ENCODE data around the gene TPST1. TPM values are rescaled to one million over a fixed set of nuclear protein-coding genes. Genes with fewer than 3 reads are reported as not detected.
"Not testable (repeated sequence)": the region's sequence is repeated elsewhere in the genome, so short reads cannot be mapped to it uniquely, and the experiment has no call there.

The TPST1 gene
- total RNA-seq, 1 experiment from 2014 or later = 29.0 TPM

- POLR2A ChIA-PET = interaction anchor here (0.7 kb wide), 1 partner anchor 197 kb away, joined by 4 read pairs; no protein-coding TSS in a partner anchor
- CTCF ChIA-PET = not testable (repeated sequence)
Observed at GRCh38 chr7:66374141-66374840, 169.2 kb downstream of the TPST1 start.

GRCh38 chr7:66376264-66376945, 171.3 kb downstream of the TPST1 start:
- intact Hi-C loops (cut with micrococcal nuclease; ENCODE audit: unreplicated experiment) (no loop called here), in situ Hi-C loops (cut with HindIII; ENCODE audit: low pct_unique_long_range_greater_than_20kb, low sequenced_read_pairs) (no loop called here)
- POLR2A ChIA-PET = interaction anchor here (0.6 kb wide), 1 partner anchor 252 kb away, joined by 13 read pairs; no protein-coding TSS in a partner anchor
- Histone ChIP-seq H3K27ac (ENCODE audit: low read length) (no peak overlapping the region), H3K9me3 (ENCODE audit: control insufficient read depth, insufficient read depth, low read depth, low read length) (no peaks in the 10 kb centered on the region), H3K27me3 (ENCODE audit: control insufficient read depth, insufficient read depth, low read length) (no peaks in the 10 kb centered on the region), H3K4me1 (ENCODE audit: control insufficient read depth, insufficient read depth, low read length) (no peaks in the 10 kb centered on the region), H3K4me3 (ENCODE audit: low read depth in 2 of 2, low read length in 2 of 2) (no peak overlapping the region), H3K36me3 (ENCODE audit: control insufficient read depth, insufficient read depth, low read length) (no peaks in the 10 kb centered on the region)
- ATAC-seq (no peak), DNase-seq (ENCODE audit: low read depth, low spot score) (no peak)
- CTCF ChIA-PET = no interaction called here
- no peak for TF ChIP-seq CTCF (IDR thresholded peaks at IDR 0.05)
- TF ChIP-seq SIN3A (IDR thresholded peaks at IDR 0.05; ENCODE audit: borderline replicate concordance, insufficient read depth, low read depth, low read length) = no peak
- TF ChIP-seq REST (IDR thresholded peaks at IDR 0.05; ENCODE audit: insufficient read depth in 1 of 2, low read depth in 2 of 2, low read length in 1 of 2) = no peak
- no peak for TF ChIP-seq TCF7L2 (IDR thresholded peaks at IDR 0.05; ENCODE audit: low read depth, low read length)
- no peak for TF ChIP-seq POLR2AphosphoS5 (IDR thresholded peaks at IDR 0.05; ENCODE audit: low read depth, low read length)
- no TSS peak for BruUV-seq (replicated peaks)

More at GRCh38 chr7:66374141-66374840, 169.2 kb downstream of the TPST1 start:
- in situ Hi-C loops (cut with HindIII; ENCODE audit: low pct_unique_long_range_greater_than_20kb, low sequenced_read_pairs); BruUV-seq (replicated peaks); H3K4me1 ChIP-seq (ENCODE audit: control insufficient read depth, insufficient read depth, low read length); H3K27me3 ChIP-seq (ENCODE audit: control insufficient read depth, insufficient read depth, low read length); H3K9me3 ChIP-seq (ENCODE audit: control insufficient read depth, insufficient read depth, low read depth, low read length); intact Hi-C loops (cut with micrococcal nuclease; ENCODE audit: unreplicated experiment); H3K36me3 ChIP-seq (ENCODE audit: control insufficient read depth, insufficient read depth, low read length); ATAC-seq; H3K4me3 ChIP-seq (ENCODE audit: low read depth in 2 of 2, low read length in 2 of 2); H3K27ac ChIP-seq (ENCODE audit: low read length); DNase-seq (ENCODE audit: low read depth, low spot score): not testable (repeated sequence)

- Histone ChIP-seq H3K27me3 (ENCODE audit: control insufficient read depth, insufficient read depth, low read length) (no peaks in the 10 kb centered on the region), H3K27ac (ENCODE audit: low read length) (no peak overlapping the region), H3K4me1 (ENCODE audit: control insufficient read depth, insufficient read depth, low read length) (no peaks in the 10 kb centered on the region), H3K36me3 (ENCODE audit: control insufficient read depth, insufficient read depth, low read length) (no peaks in the 10 kb centered on the region), H3K4me3 (ENCODE audit: low read depth in 2 of 2, low read length in 2 of 2) (no peak overlapping the region), H3K9me3 (ENCODE audit: control insufficient read depth, insufficient read depth, low read depth, low read length) (no peaks in the 10 kb centered on the region)
- no TSS peak for BruUV-seq (replicated peaks)
- DNase-seq (ENCODE audit: low read depth, low spot score) = no peak
- intact Hi-C loops (cut with micrococcal nuclease; ENCODE audit: unreplicated experiment) = no loop called here
- CTCF ChIA-PET = no interaction called here
- ATAC-seq = 0 out of 2 replicates have a peak, but pooled peaks have one; percentile 7
- POLR2A ChIA-PET = interaction anchor here (0.6 kb wide), 1 partner anchor 252 kb away, joined by 13 read pairs; no protein-coding TSS in a partner anchor
- TF ChIP-seq POLR2AphosphoS5 (IDR thresholded peaks at IDR 0.05; ENCODE audit: low read depth, low read length) = no peak
- no peak for TF ChIP-seq SIN3A (IDR thresholded peaks at IDR 0.05; ENCODE audit: borderline replicate concordance, insufficient read depth, low read depth, low read length)
- TF ChIP-seq TCF7L2 (IDR thresholded peaks at IDR 0.05; ENCODE audit: low read depth, low read length) = no peak
- no peak for TF ChIP-seq CTCF (IDR thresholded peaks at IDR 0.05)
- TF ChIP-seq REST (IDR thresholded peaks at IDR 0.05; ENCODE audit: insufficient read depth in 1 of 2, low read depth in 2 of 2, low read length in 1 of 2) = no peak
- in situ Hi-C loops (cut with HindIII; ENCODE audit: low pct_unique_long_range_greater_than_20kb, low sequenced_read_pairs) = no loop called here
Observed at GRCh38 chr7:66377045-66377444, 171.9 kb downstream of the TPST1 start.
